B cell (primary cell): Measurements from ENCODE around the gene PUM1. TPM values are rescaled to one million over a fixed set of nuclear protein-coding genes. Genes with fewer than 3 reads are reported as not detected.
A peak's percentile ranks its signal among the peaks of the same experiment; 100 is the strongest.

ENCODE experiments used
- ATAC-seq: fragments of 200-7000 bp; cut with Tn5 transposase; one replicate; pipeline ENCODE4 v1.10.0; 2021; ENCODE audit warnings: low read depth, mild to moderate bottlenecking, moderate number of reproducible peaks, moderate library complexity
- CTCF ChIA-PET: fragments of 350-600 bp; sonication (Branson Sonifier 250); formaldehyde crosslinking; loops from one replicate; lab custom pipeline; 2021; ENCODE audit warnings: antibody characterized with exemption, inconsistent platforms; lab: Charles Lee
- POLR2A ChIA-PET: fragments of 350-600 bp; sonication (Branson Sonifier 250); formaldehyde crosslinking; loops from one replicate; lab custom pipeline; 2021; ENCODE audit warnings: antibody characterized with exemption; lab: Charles Lee
- DNase-seq: peaks from one replicate; pipeline ENCODE4 v3.0.0; 2013
- H2AFZ ChIP-seq: 2 replicates; pipeline ENCODE4 v1.6.1; 2012; ENCODE audit warnings: mild to moderate bottlenecking, low read depth, low read length; ENCODE audit not compliant: insufficient read depth, poor library complexity, severe bottlenecking
- H3K27ac ChIP-seq, 2 donors: 1 replicate in 1 of 2; 2 replicates in 1 of 2; pipeline ENCODE4 v1.5.1; 2012 to 2013; ENCODE audit warnings: low read length in 2 of 2, mild to moderate bottlenecking in 2 of 2, moderate library complexity in 1 of 2
- H3K27me3 ChIP-seq, 4 experiments: fragments of 200-600 bp in 1 of 4; sonication (generic) in 1 of 4; replicated peaks in 1 of 4; 1 replicate in 2 of 4; 2 replicates in 2 of 4; pipeline versions ENCODE4 v1.6.1 to v1.7.0; 2013 to 2016; ENCODE audit warnings: low read length in 3 of 4, mild to moderate bottlenecking in 2 of 4, mixed read lengths in 1 of 4, moderate library complexity in 1 of 4; ENCODE audit not compliant: insufficient read depth in 4 of 4, control insufficient read depth in 3 of 4; ENCODE audit errors: control extremely low read depth in 1 of 4
- H3K36me3 ChIP-seq, 2 experiments: replicated peaks in 1 of 2; 1 replicate in 1 of 2; 2 replicates in 1 of 2; pipeline versions ENCODE4 v1.6.1 to v1.7.1; 2013; ENCODE audit warnings: low read length in 1 of 2; ENCODE audit not compliant: insufficient read depth in 2 of 2, control insufficient read depth in 1 of 2; ENCODE audit errors: control extremely low read depth in 1 of 2, extremely low read depth in 1 of 2
- H3K4me1 ChIP-seq, 2 donors: fragments of 200-600 bp in 1 of 2; sonication (generic) in 1 of 2; 1 replicate in 1 of 2; 2 replicates in 1 of 2; pipeline versions ENCODE4 v1.5.1 to v1.6.1; 2013 to 2017; ENCODE audit warnings: low read length in 2 of 2; ENCODE audit not compliant: control insufficient read depth in 2 of 2, insufficient read depth in 2 of 2
- H3K4me2 ChIP-seq: replicated peaks from 2 replicates; pipeline ENCODE3; 2012; ENCODE audit warnings: mild to moderate bottlenecking, low read depth, low read length; ENCODE audit not compliant: poor library complexity, severe bottlenecking
- H3K4me3 ChIP-seq, 5 experiments: fragments of 200-600 bp in 1 of 5; sonication (generic) in 1 of 5; 1 replicate in 3 of 5; 2 replicates in 2 of 5; pipeline versions ENCODE4 v1.5.1 to v1.7.0; 2011 to 2016; ENCODE audit warnings: low read length in 4 of 5, mild to moderate bottlenecking in 4 of 5, low read depth in 2 of 5, control low read depth in 1 of 5, moderate library complexity in 1 of 5; ENCODE audit not compliant: insufficient read depth in 1 of 5; ENCODE audit errors: control extremely low read depth in 1 of 5, extremely low read depth in 1 of 5
- H3K79me2 ChIP-seq: fragments of 200-600 bp; sonication (generic); one replicate; pipeline ENCODE4 v1.6.0; 2016; ENCODE audit warnings: low read length; ENCODE audit not compliant: control insufficient read depth, insufficient read depth
- H3K9ac ChIP-seq: fragments of 200-600 bp; sonication (generic); 2 replicates; pipeline ENCODE4 v1.6.1; 2017; ENCODE audit warnings: mild to moderate bottlenecking, low read length, moderate library complexity
- H3K9me3 ChIP-seq, 3 donors: one replicate each; pipeline versions ENCODE4 v1.6.1 to v1.7.1; 2013; ENCODE audit warnings: low read length in 2 of 3; ENCODE audit not compliant: control insufficient read depth in 2 of 3, insufficient read depth in 1 of 3; ENCODE audit errors: control extremely low read depth in 1 of 3
- H4K20me1 ChIP-seq: 2 replicates; pipeline ENCODE4 v1.6.0; 2012; ENCODE audit warnings: mild to moderate bottlenecking, low read length; ENCODE audit not compliant: insufficient read depth, control insufficient read depth, poor library complexity, severe bottlenecking
- H3K27ac Mint-ChIP-seq: one replicate; pipeline ENCODE4 v1.8.0; 2021; ENCODE audit warnings: mixed read lengths
- H3K27me3 Mint-ChIP-seq: one replicate; pipeline ENCODE4 v1.8.0; 2021; ENCODE audit warnings: mixed read lengths
- H3K4me1 Mint-ChIP-seq: one replicate; pipeline ENCODE4 v1.8.0; 2021; ENCODE audit warnings: mixed read lengths
- H3K4me3 Mint-ChIP-seq: one replicate; pipeline ENCODE4 v1.8.0; 2021; ENCODE audit warnings: mixed read lengths
- H3K9me3 Mint-ChIP-seq: one replicate; pipeline ENCODE4 v1.8.0; 2022; ENCODE audit warnings: mixed read lengths; ENCODE audit not compliant: insufficient read depth
- EZH2 ChIP-seq: IDR thresholded peaks from 2 replicates; pipeline ENCODE4 v1.6.1; 2012; ENCODE audit warnings: borderline replicate concordance, low read depth, mild to moderate bottlenecking, moderate library complexity, low read length; ENCODE audit not compliant: insufficient read depth, poor library complexity, severe bottlenecking
- WGBS: methylation state at CpG from one replicate; pipeline ENCODE4 v1.1.5; 2013; ENCODE audit warnings: missing lambda C conversion rate; ENCODE audit not compliant: insufficient coverage; 5-methylcytosine and 5-hydroxymethylcytosine counted together
- intact Hi-C: fragments of 100-400 bp; cut with micrococcal nuclease; formaldehyde crosslinking; loops from one replicate; pipeline ENCODE4 v1.10.0; 2022
- polyA plus RNA-seq: library from polyadenylated mRNA; depleted of rRNA; stranded (reverse); fragments of >200 nt; gene quantifications from 2 replicates; pipeline ENCODE4 v1.2.3, GENCODE V29; 2012
- total RNA-seq, 2 donors: library from RNA; stranded (reverse); fragments of 120-200 nt in 1 of 2; gene quantifications; 1 replicate in 1 of 2; 2 replicates in 1 of 2; pipeline versions ENCODE4 v1.2.3 to v1.2.4, GENCODE V29; 2013 to 2022
- TF ChIP-seq, protein P1 (sequence below): fragments of 200-600 bp; IDR thresholded peaks from one replicate; pipeline ENCODE4 v1.8.0; 2022; ENCODE audit warnings: antibody characterized with exemption, mild to moderate bottlenecking

PUM1 gene
- total and polyA plus RNA-seq, 2 donors (not counting 1 experiment from before 2014, with no cell fraction given), result 52.8 to 177 TPM

DNA sequence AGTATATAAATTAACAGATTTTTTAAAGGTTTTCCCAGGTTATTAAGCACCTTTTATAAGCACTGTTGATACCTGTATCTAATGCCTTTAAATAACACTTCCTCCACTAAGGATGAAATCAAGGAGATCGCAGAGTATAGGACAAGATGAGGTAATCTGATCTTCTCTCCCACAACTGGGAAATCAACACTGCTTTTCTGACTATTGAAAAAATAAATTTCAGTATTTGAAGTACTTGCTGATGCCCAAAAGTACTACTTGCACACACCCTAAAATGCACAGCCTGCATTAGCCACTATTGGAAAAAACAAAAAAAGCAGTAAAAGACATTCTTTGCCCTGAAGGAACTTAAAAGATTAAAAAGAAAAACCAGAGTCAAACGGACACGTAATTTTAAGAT is 48.6 kb downstream of the PUM1 start:
- H3K36me3 ChIP-seq, result peaks cover 4 to 5% of the 10 kb centered on the region in 2 experiments
- H3K4me3 Mint-ChIP-seq, result no peak overlapping the region
- DNase-seq, result no peak
- no peaks in the 10 kb centered on the region for H3K9me3 Mint-ChIP-seq
- ATAC-seq, result no peak
- no peak overlapping the region for H3K4me3 ChIP-seq
- H3K27me3 Mint-ChIP-seq, result no peaks in the 10 kb centered on the region
- intact Hi-C loops, result no loop called here
- no peaks in the 10 kb centered on the region for H3K9me3 ChIP-seq
- H4K20me1 ChIP-seq, result peaks cover 76% of the 10 kb centered on the region
- no peak overlapping the region for H3K4me2 ChIP-seq
- H2AFZ ChIP-seq, result no peak overlapping the region
- ChIA-PET POLR2A (no interaction called here), CTCF (no interaction called here)
- no peak overlapping the region for H3K27ac ChIP-seq
- TF ChIP-seq, protein P1, sequence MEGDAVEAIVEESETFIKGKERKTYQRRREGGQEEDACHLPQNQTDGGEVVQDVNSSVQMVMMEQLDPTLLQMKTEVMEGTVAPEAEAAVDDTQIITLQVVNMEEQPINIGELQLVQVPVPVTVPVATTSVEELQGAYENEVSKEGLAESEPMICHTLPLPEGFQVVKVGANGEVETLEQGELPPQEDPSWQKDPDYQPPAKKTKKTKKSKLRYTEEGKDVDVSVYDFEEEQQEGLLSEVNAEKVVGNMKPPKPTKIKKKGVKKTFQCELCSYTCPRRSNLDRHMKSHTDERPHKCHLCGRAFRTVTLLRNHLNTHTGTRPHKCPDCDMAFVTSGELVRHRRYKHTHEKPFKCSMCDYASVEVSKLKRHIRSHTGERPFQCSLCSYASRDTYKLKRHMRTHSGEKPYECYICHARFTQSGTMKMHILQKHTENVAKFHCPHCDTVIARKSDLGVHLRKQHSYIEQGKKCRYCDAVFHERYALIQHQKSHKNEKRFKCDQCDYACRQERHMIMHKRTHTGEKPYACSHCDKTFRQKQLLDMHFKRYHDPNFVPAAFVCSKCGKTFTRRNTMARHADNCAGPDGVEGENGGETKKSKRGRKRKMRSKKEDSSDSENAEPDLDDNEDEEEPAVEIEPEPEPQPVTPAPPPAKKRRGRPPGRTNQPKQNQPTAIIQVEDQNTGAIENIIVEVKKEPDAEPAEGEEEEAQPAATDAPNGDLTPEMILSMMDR, result no peak
- TF ChIP-seq EZH2, result no peak
- peaks cover 53% of the 10 kb centered on the region for H3K4me1 Mint-ChIP-seq
- peaks cover 18 to 39% of the 10 kb centered on the region in 2 donors for H3K4me1 ChIP-seq
- H3K9ac ChIP-seq, result no peak overlapping the region
- no CpG with 5 or more reads among the region's 3 CpGs for WGBS
- peaks cover 100% of the 10 kb centered on the region for H3K79me2 ChIP-seq
- no peaks in the 10 kb centered on the region for H3K27me3 ChIP-seq
- no peak overlapping the region for H3K27ac Mint-ChIP-seq

DNA sequence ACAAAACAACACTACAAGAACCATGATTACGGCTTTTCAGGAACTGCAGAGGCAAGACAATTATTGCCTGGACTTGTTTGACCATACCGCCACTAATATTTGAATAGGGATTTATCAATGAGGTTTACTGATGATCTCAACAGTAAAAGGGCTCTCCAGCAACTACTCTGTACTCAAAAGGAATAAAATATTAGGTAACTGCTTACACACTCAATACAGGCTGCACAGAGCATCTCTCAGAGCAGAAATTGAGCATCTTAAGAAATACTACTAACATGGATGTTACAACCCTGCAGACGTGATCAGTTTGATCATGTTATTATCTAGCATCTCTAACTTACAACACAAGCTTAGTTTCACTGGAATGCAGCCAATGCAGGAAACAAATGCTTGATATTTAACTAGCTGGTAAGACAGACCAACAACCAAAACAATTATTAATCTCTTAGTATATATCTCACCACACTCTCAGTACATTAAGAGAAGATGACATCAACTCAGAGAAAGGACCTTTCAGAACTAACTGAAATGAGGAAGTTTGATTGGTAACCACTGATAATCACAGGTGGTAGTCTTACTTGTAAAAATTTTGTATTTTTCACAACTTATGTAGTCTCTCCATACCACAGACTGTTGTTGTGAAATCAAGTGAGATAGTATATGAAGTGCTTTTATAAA is 52.2 kb downstream of the PUM1 start:
- H3K4me1 Mint-ChIP-seq, result peaks cover 52% of the 10 kb centered on the region
- 100% methylated on average over 1 of the region's 3 CpGs for WGBS
- no peak overlapping the region for H3K4me3 ChIP-seq
- no peak overlapping the region for H3K9ac ChIP-seq
- H3K4me3 Mint-ChIP-seq, result peak overlapping the region; percentile 17
- ChIA-PET POLR2A (interaction anchor here (0.7 kb wide), 1 partner anchor 20 kb away, joined by 7 read pairs; no protein-coding TSS in a partner anchor), CTCF (interaction anchor here (0.8 kb wide), 1 partner anchor 13 kb away, joined by 4 read pairs; no protein-coding TSS in a partner anchor)
- peaks cover 100% of the 10 kb centered on the region for H3K79me2 ChIP-seq
- H3K36me3 ChIP-seq, result peaks cover 2 to 4% of the 10 kb centered on the region in 2 experiments
- H2AFZ ChIP-seq, result no peak overlapping the region
- no peaks in the 10 kb centered on the region for H3K9me3 Mint-ChIP-seq
- H4K20me1 ChIP-seq, result peaks cover 77% of the 10 kb centered on the region
- H3K27ac ChIP-seq, result peak overlapping the region in 1 of 2 donors; percentile 39
- intact Hi-C loops, result loop anchor here (2.0 kb wide), 1 partner anchor 15 kb away; no protein-coding TSS in a partner anchor
- peak overlapping the region; percentile 3 for H3K4me2 ChIP-seq
- H3K9me3 ChIP-seq, result no peaks in the 10 kb centered on the region
- ATAC-seq (peak; percentile 72), DNase-seq (peak; percentile 41)
- H3K27ac Mint-ChIP-seq, result peak overlapping the region; percentile 46
- H3K27me3 Mint-ChIP-seq, result no peaks in the 10 kb centered on the region
- peaks cover 26 to 38% of the 10 kb centered on the region in 2 donors for H3K4me1 ChIP-seq
- no peak for TF ChIP-seq EZH2
- TF ChIP-seq, protein P1, result no peak
- H3K27me3 ChIP-seq, result no peaks in the 10 kb centered on the region
